Stimulated activated CD4-positive, alpha-beta T cell treated with anti-CD3 and anti-CD28 coated beads, TNF-alpha, amount 100 ng/mL, for 48 hours (primary cell): ENCODE data around the gene DCAF8L2.
"Not testable (repeated sequence)": the region's sequence is repeated elsewhere in the genome, so short reads cannot be mapped to it uniquely, and the experiment has no call there.

Experiments
- DNase-seq, 3 donors: peaks; one replicate each; pipeline ENCODE4 v3.0.0-alpha.2; 2020; ENCODE audit warnings: low read depth in 3 of 3

Gene DCAF8L2

DNA sequence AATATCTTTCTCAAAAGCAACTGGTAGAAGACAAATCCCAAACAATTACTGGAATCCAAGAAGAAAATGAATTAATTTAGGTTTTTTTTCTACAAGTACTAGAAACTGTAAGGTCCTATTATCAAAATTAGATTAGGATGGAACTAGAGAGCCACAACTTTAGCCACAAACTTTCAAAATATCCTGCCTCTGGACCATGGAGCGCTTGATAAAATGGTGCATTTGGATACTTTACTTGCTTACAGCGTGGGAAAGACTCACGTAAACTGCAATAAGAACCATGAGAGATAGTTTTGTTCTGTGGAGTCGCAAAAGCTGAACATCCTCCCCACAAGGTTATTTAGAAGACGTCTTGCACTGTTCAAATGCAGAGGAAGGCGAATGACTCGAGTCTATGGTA, at the start of gene DCAF8L2:
Gene DCAF8L2 (plus strand): TSS at position 301 of the 400 bp plus-strand sequence. CDS start 156,552 bp downstream, outside the sequence.
- DNase-seq, result no peak

GRCh38 chrX:27541161-27541560, 49.0 kb upstream of the DCAF8L2 start:
- not testable (repeated sequence) for DNase-seq

DNA sequence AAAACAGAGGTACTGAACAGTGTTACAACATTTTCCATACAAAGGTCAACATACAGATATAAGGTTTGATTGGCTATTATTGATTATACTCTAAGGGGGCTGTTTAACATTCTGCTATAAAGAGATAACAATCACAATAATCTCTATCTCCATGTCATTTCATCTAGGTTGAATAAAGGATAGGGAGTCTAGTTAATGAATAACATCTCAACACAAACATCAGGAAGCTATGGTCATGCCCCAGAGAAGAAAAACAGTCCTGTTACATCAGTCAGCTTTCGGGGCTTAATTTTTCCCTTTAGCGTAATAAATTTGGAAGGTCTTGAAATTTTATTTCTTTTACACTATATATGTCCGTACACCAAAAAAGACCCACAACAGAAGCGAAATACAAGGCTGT, 41.5 kb upstream of the DCAF8L2 start:
- DNase-seq, result no peak

DNA sequence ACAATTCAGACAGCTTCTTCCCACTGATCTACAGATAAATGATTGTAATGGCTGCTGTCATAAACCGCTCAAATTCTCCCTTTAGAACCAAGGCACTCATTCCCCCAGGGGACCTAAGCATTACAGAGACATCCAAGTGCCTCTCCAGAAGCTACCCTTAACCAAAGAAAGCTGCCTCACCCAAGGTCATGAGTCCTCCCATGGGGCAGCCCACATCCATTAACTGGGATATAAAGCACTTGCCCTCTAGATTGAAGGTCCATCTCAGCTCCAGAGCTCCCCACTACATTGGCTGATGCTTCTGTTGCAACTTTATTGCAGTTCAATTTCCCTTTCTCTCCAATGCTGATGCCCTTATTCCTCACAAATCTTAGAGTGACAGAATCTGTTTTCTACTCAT, 40.5 kb upstream of the DCAF8L2 start:
- DNase-seq, result no peak

DNA sequence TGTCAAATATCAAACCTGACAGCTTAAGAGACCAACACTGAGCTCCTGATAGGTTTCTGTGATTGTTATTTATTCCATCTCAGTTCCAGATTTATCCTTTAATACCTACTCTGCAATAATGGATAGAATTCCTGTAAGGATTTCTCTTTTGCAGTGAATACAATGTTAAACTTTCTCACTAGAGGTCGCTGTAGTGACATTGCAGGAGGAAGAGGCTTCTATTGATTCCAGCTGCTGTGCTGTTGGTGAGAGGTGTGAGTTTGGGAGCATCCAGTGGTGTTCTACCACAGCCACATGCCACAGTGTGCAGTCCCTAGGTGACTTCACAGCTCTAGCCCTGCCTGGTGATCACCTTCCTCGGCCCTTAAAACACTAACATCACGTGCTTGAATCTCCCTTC, 34.6 kb upstream of the DCAF8L2 start:
- no peak for DNase-seq

DNA sequence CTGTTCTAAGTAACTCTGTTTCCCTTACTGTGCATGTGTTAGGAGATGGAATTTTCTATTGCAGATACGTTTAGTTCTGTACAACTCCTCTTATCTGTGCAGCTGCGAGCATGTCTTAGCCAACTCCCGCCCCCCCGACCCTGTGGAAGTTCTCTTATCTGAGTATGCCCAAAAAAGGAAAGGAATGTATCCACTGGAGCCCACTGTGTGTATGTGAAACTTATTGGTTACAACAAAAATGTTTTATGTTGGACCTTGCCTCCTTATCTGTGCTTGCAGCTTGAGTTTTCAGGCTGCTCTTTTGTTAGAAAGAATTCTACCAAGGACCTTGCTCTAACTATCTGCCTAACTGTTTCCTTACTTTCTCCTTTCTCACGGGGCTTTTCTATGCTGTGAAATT, 24.2 kb upstream of the DCAF8L2 start:
- no peak for DNase-seq

DNA sequence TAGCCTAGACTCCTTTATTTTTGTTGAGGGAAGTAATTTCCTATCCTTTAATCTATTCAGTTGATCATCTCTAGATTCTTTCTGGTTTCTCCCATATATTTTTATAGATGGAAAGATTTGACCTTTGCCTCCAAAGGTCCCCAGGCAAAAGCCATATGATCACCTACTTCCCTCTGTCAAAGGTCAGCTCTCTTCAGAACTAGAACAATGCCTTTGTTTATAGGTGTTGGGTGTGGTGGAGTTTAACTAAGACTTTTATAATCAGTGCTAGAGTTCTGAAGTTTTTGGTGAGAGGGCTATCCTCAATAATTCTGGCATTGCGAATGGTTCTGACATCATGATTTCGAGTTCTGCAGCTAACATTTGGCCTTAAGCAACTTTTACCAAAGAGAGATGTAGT, 19.0 kb upstream of the DCAF8L2 start:
- DNase-seq, result no peak

DNA sequence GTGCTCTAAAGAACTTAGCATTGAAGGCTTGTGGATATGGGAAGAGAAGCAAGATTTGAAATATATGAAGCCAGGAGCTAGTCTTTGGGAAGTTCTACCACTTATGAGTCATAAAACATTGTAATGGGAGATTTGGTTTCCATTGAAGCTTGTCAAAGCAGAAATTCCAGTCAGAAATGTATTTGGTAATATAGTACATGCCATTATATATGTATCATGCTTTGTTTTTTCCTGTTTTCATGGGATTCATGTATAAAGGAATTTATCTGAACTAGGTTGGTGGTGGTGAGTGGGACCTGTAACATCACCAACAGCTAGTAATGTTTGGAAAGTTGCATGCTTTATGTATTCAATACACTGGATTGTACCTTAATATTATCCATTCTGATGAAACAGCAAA, 14.6 kb upstream of the DCAF8L2 start:
- no peak for DNase-seq

- DNase-seq, result no peak
Measured at GRCh38 chrX:27583976-27584375, 6.2 kb upstream of the DCAF8L2 start.

DNA sequence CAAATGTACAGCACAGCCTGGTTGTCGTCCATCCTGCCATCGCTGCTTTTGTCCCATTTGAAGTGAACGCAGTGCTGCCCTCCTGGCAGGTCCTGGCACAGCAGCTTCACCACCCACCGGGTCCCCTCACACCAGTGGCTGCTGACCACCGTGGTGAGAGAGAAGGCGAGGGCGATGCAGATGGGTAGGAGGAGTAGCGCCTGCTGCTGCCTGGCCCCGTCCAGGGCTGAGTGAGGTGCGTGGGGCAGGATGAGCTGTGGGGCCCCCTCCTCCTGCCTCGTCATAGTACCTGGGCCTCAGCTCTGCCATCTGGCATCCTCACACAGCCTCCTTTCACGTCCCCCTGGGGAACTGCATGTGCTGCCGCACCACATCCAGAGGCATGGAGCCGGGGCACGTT, 1.8 kb downstream of the DCAF8L2 start:
- no peak for DNase-seq

DNA sequence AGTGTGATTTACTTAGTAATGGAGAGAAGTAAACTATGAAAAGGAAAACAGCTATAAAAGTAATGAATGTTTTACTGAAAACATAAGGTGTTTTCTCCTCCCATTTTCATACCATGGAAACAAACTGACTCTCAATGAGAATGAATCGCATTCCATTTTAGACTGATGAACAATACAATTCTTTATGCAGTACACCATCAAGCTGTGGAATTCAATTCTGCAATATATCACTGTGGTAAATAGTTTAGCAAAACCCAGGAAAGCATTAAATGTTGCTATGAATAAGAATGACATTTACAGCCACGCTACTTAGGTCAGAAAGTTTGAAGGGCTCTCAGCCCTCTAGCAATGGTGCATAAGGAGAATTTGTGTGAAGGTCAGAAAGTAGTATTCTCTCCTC, 7.4 kb downstream of the DCAF8L2 start:
- no peak for DNase-seq

GRCh38 chrX:27598312-27598711, 8.2 kb downstream of the DCAF8L2 start:
- DNase-seq, result no peak

DNA sequence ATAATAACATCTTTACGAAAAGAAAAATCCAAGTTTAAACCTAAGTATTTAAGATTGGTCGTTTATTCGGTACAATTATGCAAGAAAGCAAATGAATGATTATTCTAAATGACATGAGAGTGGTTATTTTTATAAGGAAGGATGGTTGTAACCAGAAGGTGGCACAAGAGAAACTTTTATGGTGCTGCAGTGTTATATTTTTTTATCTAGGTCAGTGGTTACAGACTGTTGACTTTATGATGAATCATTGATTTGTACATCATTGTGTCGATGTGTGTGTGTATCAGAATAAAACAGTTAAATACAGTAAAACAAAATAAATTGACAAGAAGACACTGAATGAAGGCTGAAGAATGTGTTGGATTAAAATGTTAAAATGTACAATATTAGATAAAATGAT, 9.8 kb downstream of the DCAF8L2 start:
- no peak for DNase-seq

DNA sequence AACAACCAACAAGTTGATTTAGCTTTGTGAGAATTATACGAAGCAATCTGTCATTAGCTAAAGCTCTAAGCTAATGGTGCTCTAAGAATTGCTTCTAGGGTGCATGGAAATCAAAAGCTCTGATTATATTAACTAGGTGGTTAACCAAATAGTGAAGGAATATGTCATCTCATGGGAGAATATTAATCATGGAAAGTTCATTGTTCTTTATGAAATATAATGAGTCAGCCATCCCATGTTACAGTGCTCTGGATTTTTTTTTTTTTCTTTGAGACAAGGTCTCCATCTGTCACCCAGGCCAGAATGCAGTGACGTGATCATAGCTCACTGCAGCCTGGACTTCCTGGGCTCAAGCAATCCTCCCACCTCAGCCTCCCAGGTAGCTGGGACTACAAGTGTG, 10.5 kb downstream of the DCAF8L2 start:
- no peak for DNase-seq

DNA sequence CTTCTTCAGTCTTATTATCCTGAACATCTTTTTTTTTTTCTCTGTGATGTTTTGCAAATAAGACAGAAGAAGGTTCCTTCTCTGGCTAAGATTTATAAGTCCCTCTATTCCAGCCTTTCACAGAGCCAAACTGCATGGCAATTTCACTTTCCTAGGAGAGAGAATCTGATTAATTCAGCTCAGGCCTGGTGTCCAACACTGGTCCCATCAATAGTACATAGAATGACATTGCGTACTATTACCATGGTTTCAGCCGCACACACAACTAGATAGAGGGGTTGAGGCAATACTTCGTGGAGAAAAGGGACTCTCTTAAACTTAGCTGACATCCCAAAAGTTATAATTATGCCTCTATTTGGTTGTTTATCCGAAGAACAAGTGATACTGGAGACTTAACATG, 18.5 kb downstream of the DCAF8L2 start:
- no peak for DNase-seq

GRCh38 chrX:27619459-27619858, 29.3 kb downstream of the DCAF8L2 start:
- DNase-seq, result no peak

GRCh38 chrX:27619975-27620374, 29.8 kb downstream of the DCAF8L2 start:
- no peak for DNase-seq

DNA sequence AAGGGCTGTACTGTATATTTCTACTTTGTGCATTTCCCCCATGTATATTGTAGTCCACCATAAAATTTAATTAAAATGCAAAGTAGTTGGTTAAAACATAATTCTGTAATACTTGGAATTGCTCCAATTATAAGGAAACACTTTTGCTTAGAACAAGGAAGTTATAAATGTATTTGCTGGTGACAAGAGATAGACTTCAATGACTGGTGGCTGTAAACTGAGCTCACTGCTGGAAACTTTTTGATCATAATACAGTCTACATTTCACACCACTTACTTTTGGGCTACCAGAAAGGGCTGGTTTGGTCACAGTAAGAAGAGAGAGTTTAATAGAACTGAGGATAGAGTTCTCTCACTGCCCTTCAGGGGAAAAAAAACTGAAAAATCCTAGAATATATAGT, 32.7 kb downstream of the DCAF8L2 start:
- no peak for DNase-seq

GRCh38 chrX:27626066-27626465, 35.9 kb downstream of the DCAF8L2 start:
- DNase-seq, result no peak

DNA sequence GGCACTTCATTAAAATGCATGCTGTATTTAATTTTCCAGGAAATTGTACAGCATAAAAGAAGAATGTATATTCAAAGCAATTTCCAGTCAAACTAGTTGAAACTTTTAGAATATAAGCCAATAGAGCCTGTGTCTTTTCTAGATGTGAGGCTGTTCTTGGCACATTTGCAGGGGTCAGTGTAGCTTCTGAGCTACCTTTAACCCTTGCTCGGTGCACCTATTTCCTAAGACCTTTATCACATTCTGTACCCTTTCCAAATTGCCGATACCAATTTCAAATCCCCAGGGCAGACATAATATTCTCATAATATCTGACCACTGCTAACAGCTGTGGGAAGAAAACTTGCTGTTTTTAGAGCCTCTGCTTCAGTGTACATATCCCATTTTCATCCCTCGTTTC, 43.2 kb downstream of the DCAF8L2 start:
- no peak for DNase-seq

DNA sequence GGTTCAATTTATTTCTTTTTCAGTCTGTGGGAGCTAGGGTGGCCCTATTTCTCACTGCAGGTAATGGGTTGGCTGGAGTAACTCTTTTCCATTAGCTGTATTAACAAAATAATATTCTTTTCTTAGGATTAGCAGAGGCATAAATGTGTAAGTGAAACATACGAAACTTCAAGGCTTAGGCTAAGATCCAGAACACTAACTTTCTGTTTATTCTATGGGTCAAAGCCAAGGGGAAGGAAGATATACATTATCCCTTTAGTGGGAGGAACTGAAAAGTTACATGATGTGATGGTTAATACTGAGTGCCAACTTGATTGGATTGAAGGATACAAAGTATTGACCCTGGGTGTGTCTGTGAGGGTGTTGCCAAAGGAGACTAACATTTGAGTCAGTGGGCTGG, 66.4 kb downstream of the DCAF8L2 start:
- no peak for DNase-seq

- no peak for DNase-seq
Measured at GRCh38 chrX:27660878-27661277, 70.7 kb downstream of the DCAF8L2 start.

DNA sequence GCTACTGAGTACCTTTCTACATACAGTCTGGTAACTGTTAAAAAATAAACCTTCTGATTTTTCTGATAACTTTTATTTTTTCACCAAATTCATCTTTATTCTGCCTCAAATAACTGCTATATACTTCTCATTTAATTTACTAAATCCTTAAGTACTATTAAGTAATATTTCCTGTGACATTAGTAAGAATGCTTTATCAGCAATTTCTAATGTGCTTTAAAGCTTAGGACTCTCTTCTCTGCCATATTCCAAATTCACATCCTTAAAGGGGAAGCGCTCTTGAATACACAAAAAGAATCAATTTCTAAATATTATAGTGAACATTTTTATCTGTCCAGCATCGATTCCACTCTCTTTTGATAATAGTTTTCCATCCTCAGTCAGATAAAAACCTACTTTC, 81.1 kb downstream of the DCAF8L2 start:
- no peak for DNase-seq

- DNase-seq, result no peak
Measured at GRCh38 chrX:27674491-27674890, 84.3 kb downstream of the DCAF8L2 start.

GRCh38 chrX:27675493-27675892, 85.3 kb downstream of the DCAF8L2 start:
- no peak for DNase-seq
